Pancreas (tissue), 10 donors: ENCODE results near the gene PGP. TPM values are rescaled to one million over a fixed set of nuclear protein-coding genes. Genes with fewer than 3 reads are reported as not detected.
"Not testable (repeated sequence)": the region's sequence is repeated elsewhere in the genome, so short reads cannot be mapped to it uniquely, and the experiment has no call there.

Experiments used
- ATAC-seq, 4 donors: fragments of 200-7000 bp; cut with Tn5 transposase; one replicate each; pipeline versions ENCODE4 v1.8.0 to v1.9.1; 2020; ENCODE audit warnings: mild to moderate bottlenecking in 4 of 4, moderate library complexity in 4 of 4
- DNase-seq, 6 donors: peaks; one replicate each; pipeline ENCODE4 v3.0.0-alpha.2; 2020
- FAIRE-seq: peaks from 2 replicates; lab custom pipeline; 2012; peaks lifted over from hg19 to GRCh38; lab: Jason Lieb, UNC
- H3K27ac ChIP-seq, 4 donors: fragments of 200-600 bp; sonication (generic); 1 replicate in 3 of 4; 2 replicates in 1 of 4; pipeline versions ENCODE4 v1.5.0 to v1.8.0; 2020
- H3K27me3 ChIP-seq, 4 donors: fragments of 200-600 bp; one replicate each; pipeline ENCODE4 v1.8.0; 2021
- H3K36me3 ChIP-seq, 3 donors: fragments of 200-600 bp; sonication (generic) in 1 of 3; one replicate each; pipeline versions ENCODE4 v1.5.0 to v1.8.0; 2020 to 2021
- H3K4me1 ChIP-seq, 3 donors: fragments of 200-600 bp; one replicate each; pipeline ENCODE4 v1.8.0; 2021
- H3K4me3 ChIP-seq, 4 donors: fragments of 200-600 bp; sonication (generic) in 2 of 4; one replicate each; pipeline versions ENCODE4 v1.5.0 to v1.8.0; 2020 to 2021
- H3K9me3 ChIP-seq, 4 donors: fragments of 200-600 bp; one replicate each; pipeline ENCODE4 v1.8.0; 2021
- WGBS, 2 donors: extraction: QIAGEN DNeasy Blood & Tissue Kit; methylation state at CpG; one replicate each; pipeline ENCODE4 v1.1.7; 2013; 5-methylcytosine and 5-hydroxymethylcytosine counted together
- intact Hi-C, 3 donors: fragments of 100-400 bp; cut with DNase I; formaldehyde crosslinking; loops; one replicate each; pipeline versions ENCODE4 v1.11.1 to v1.14.2; 2022
- polyA plus RNA-seq, 2 donors: library from polyadenylated mRNA; stranded (reverse); fragments of 200-250 nt; gene quantifications; one replicate each; pipeline ENCODE4 v1.2.3, GENCODE V29; 2013
- total RNA-seq, 6 donors: library from RNA; stranded (reverse); fragmentation: NEBNext Ultra II Directional in 4 of 6; extraction: Animal tissue kit (Norgen Biotek cat#: 25700) in 4 of 6; gene quantifications; one replicate each; pipeline versions ENCODE4 v1.2.1 to v1.2.4, GENCODE V29; 2021 to 2023
- TF ChIP-seq, protein P1 (sequence below), 4 donors: fragments of 200-600 bp; sonication (generic) in 3 of 4; IDR thresholded peaks; one replicate each; pipeline versions ENCODE4 v1.5.0 to v1.8.0; 2021; ENCODE audit warnings: antibody characterized with exemption in 4 of 4
- donor health status: healthy with polysubstance abuse.
- donor health status: DM: no; HTN: no; CAD: no; lungs with moderate emphysema.
- donor health status: DM: no; HTN: no; CAD: no.
- donor health status: control.
- donor health status: control.
- donor health status: Bipolar disorder and iron deficiency.
- donor health status: DM: yes; HTN: yes; CAD: no.
- donor health status: DM: no; HTN: no; CAD: no.
- donor health status: DM: no; HTN: no; CAD: no.
- donor health status: DM: yes; HTN: yes; CAD: no.

Gene PGP
- total and polyA plus RNA-seq, 8 donors: 2.9 to 10.2 (median 4.1) TPM

GRCh38 chr16:2204416-2205103 is 10.1 kb downstream of the PGP start:
- TF ChIP-seq, protein P1, sequence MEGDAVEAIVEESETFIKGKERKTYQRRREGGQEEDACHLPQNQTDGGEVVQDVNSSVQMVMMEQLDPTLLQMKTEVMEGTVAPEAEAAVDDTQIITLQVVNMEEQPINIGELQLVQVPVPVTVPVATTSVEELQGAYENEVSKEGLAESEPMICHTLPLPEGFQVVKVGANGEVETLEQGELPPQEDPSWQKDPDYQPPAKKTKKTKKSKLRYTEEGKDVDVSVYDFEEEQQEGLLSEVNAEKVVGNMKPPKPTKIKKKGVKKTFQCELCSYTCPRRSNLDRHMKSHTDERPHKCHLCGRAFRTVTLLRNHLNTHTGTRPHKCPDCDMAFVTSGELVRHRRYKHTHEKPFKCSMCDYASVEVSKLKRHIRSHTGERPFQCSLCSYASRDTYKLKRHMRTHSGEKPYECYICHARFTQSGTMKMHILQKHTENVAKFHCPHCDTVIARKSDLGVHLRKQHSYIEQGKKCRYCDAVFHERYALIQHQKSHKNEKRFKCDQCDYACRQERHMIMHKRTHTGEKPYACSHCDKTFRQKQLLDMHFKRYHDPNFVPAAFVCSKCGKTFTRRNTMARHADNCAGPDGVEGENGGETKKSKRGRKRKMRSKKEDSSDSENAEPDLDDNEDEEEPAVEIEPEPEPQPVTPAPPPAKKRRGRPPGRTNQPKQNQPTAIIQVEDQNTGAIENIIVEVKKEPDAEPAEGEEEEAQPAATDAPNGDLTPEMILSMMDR (IDR thresholded peaks at IDR 0.05): no peak
- intact Hi-C loops: no loop called here
- DNase-seq (no peak), ATAC-seq (no peak), FAIRE-seq (no peak)
- Histone ChIP-seq H3K36me3 (peaks cover 0 to 23% (median 5%) of the 10 kb centered on the region in 3 donors), H3K27ac (peak overlapping the region; percentile 90 to 95 (median 94)), H3K4me1 (peaks cover 0 to 8% (median 0%) of the 10 kb centered on the region in 3 donors), H3K9me3 (no peaks in the 10 kb centered on the region), H3K4me3 (peak overlapping the region; percentile 65 to 93 (median 85)), H3K27me3 (no peaks in the 10 kb centered on the region)
- WGBS, 2 donors: 79 to 82% methylated on average over 13 of the region's 13 CpGs

GRCh38 chr16:2203119-2203688 is 11.4 kb downstream of the PGP start:
- DNase-seq, FAIRE-seq, ATAC-seq, H3K27me3 ChIP-seq, H3K4me3 ChIP-seq, H3K9me3 ChIP-seq, H3K27ac ChIP-seq, intact Hi-C loops, H3K4me1 ChIP-seq: not testable (repeated sequence)
- 94 to 97% methylated on average over 8 of the region's 8 CpGs for WGBS, 2 donors
- H3K36me3 ChIP-seq: peaks cover 0 to 13% (median 0%) of the 10 kb centered on the region in 3 donors

- peaks cover 5 to 9% (median 7%) of the 10 kb centered on the region in 3 donors for H3K4me1 ChIP-seq
- ATAC-seq: no peak
- no peak overlapping the region for H3K27ac ChIP-seq
- DNase-seq: no peak
- H3K9me3 ChIP-seq: no peaks in the 10 kb centered on the region
- intact Hi-C loops: no loop called here
- FAIRE-seq: no peak
- WGBS, 2 donors: 84 to 87% methylated on average over 6 of the region's 6 CpGs
- H3K4me3 ChIP-seq: no peak overlapping the region
- H3K36me3 ChIP-seq: no peaks in the 10 kb centered on the region
- H3K27me3 ChIP-seq: no peaks in the 10 kb centered on the region
- TF ChIP-seq, protein P1 (IDR thresholded peaks at IDR 0.05): no peak
Measured at GRCh38 chr16:2200313-2200712, 14.3 kb downstream of the PGP start.

DNA sequence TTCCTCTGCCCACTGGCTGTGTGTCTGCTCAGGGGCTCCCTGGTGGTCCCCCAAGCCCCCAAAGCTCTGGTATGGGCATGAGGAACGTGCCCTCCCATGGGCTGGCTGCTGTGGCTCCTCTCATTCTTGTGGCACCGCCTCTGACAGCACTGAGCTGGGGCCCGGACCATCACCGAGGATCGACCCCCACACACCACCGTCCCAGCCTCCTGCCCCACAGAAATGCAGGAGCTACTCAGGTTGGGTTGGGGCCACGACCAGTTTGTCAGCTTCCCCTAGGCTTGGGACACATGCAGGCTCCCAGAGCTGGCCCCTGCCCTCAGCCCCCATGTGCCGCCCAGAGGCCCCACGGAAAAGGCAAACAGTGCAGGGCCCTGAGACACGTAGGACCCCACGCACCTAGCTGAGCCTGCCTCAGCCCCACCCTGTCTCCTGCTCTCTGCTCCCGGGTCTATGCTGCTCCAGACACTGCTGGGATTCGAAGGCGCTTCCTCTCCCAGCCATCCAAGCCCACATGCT is 15.0 kb downstream of the PGP start:
- no peak overlapping the region for H3K4me3 ChIP-seq
- no peaks in the 10 kb centered on the region for H3K9me3 ChIP-seq
- H3K36me3 ChIP-seq: no peaks in the 10 kb centered on the region
- ATAC-seq (no peak), DNase-seq (peak in 1 of 6 donors; percentile 57), FAIRE-seq (no peak)
- H3K4me1 ChIP-seq: peaks cover 5 to 8% (median 7%) of the 10 kb centered on the region in 3 donors
- WGBS, 2 donors: 72 to 75% methylated on average over 14 of the region's 14 CpGs
- intact Hi-C loops: loop anchor here in 1 of 3 donors (10.0 kb wide), 1 partner anchor 55 kb away; the partner anchor contains the start of gene ECI1
- no peak overlapping the region for H3K27ac ChIP-seq
- H3K27me3 ChIP-seq: no peaks in the 10 kb centered on the region
- TF ChIP-seq, protein P1 (IDR thresholded peaks at IDR 0.05): no peak

DNA sequence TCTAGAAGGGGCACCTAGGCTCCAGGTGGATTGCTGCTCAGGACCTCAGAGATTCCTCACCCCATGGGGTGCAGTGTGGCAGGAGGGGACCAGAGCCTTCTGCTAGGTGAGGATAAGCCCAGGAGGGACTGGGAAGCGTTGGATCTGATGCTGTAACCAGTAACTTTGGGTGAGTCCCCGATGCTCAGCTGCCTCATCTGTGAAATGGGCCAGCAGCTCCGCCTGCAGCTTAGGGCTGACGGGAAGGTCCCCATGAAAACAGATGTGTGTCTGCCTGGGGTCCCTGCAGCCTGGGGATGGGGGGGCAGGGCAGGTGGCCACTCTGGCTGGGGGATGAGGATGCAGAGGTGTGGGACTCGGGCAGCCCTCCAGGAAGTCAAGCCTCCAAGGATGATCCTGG is 15.5 kb downstream of the PGP start:
- Histone ChIP-seq H3K27ac (no peak overlapping the region), H3K9me3 (no peaks in the 10 kb centered on the region), H3K4me3 (no peak overlapping the region), H3K36me3 (no peaks in the 10 kb centered on the region), H3K4me1 (peaks cover 5 to 7% (median 7%) of the 10 kb centered on the region in 3 donors), H3K27me3 (no peaks in the 10 kb centered on the region)
- TF ChIP-seq, protein P1 (IDR thresholded peaks at IDR 0.05): no peak
- WGBS, 2 donors: 73 to 74% methylated on average over 5 of the region's 5 CpGs
- no peak for DNase-seq
- intact Hi-C loops: loop anchor here in 1 of 3 donors (10.0 kb wide), 1 partner anchor 56 kb away; the partner anchor contains the start of gene ECI1
- ATAC-seq: no peak
- FAIRE-seq: no peak
